ENCODE data around the gene PPP1R9A.

Gene PPP1R9A

DNA sequence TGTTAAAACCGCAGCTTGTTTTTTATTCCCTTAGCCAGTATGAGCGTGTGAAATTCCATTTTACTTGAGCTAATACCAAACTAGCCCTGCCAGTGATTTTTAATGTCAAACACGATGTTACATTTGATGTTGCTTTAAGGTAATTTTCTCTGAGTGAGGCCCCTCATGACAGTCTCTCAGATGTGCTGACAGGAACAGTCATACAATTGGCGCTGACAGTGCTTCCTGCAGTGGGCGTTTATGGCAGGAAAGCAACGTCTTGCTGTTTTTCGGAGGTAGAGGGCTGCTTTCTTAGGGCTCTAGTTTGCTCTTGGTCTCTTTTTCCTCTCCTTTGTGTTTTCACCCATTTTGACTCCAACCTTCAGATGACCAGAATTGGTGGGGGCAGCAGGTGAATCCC is 397.6 kb downstream of the PPP1R9A start:
- in situ Hi-C loops (cut with HindIII; ENCODE audit: low sequenced_read_pairs) = no loop called here

GRCh38 chr7:95309951-95310350 is 402.6 kb downstream of the PPP1R9A start:
- in situ Hi-C loops (cut with HindIII; ENCODE audit: low sequenced_read_pairs) = no loop called here

GRCh38 chr7:95311389-95311788 is 404.0 kb downstream of the PPP1R9A start:
- in situ Hi-C loops (cut with HindIII; ENCODE audit: low sequenced_read_pairs) = no loop called here

- in situ Hi-C loops (cut with HindIII; ENCODE audit: low sequenced_read_pairs) = no loop called here
These were observed 405.2 kb downstream of the PPP1R9A start for GRCh38 chr7:95312561-95312960.

GRCh38 chr7:95316588-95316987 is 409.2 kb downstream of the PPP1R9A start:
- in situ Hi-C loops (cut with HindIII; ENCODE audit: low sequenced_read_pairs) = no loop called here

GRCh38 chr7:95317546-95317945 is 410.2 kb downstream of the PPP1R9A start:
- in situ Hi-C loops (cut with HindIII; ENCODE audit: low sequenced_read_pairs) = no loop called here

DNA sequence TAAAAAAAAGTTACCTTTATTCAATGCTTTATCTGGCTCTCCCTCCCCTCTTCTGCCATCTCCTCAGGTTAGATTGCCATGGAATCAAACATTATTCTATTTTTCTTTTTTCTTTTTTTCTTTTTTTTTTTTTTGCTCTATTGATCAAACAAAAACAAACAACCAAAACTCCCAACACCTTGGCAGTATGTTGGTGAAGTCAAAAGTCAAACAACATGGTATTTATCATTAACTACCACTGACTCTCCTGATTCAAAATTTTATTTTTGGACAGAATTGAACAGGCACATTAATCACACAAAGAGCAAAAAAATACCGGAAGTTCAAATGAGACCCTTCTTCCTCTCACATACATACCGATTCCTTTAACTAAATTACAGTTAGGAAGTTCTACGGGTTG is 410.6 kb downstream of the PPP1R9A start:
- in situ Hi-C loops (cut with HindIII; ENCODE audit: low sequenced_read_pairs) = no loop called here

GRCh38 chr7:95318501-95319100 is 411.2 kb downstream of the PPP1R9A start:
- in situ Hi-C loops (cut with HindIII; ENCODE audit: low sequenced_read_pairs) = no loop called here

DNA sequence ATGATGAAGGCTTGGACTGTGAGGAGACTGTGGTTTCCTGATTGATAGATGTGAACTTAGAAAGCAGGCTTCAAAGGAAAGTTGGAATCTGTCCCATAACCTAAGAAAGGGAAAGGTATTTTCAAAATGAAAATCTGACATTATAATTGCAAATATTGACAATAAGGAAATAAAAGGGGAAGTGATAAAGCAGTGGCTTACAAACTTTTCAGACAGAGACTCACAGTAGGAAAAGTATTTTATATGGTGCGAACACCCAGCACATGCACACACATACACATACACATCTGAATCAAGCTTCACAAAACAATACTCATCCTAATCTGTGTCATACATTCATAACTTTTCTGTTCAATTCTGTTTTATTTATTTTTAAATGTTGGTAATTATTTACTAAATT is 412.2 kb downstream of the PPP1R9A start:
- in situ Hi-C loops (cut with HindIII; ENCODE audit: low sequenced_read_pairs) = no loop called here

DNA sequence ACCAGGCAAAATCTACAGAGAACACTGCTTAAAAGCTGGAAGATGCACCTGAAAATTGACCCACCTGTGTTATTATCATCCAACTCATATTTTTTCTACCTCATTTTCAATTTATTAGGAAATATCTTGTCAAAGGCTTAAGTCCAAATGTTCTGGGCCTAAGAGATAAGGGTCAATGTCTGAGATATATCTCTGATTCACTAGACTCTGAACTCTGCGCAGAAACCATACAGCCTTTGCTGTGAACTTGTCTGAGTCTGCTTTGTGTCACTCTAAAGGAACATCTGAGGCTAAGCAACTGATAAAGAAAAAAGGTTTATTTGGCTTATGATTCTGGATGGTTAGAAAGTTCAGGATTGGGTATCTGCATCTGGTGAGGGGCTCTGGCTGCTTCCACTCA is 413.3 kb downstream of the PPP1R9A start:
- in situ Hi-C loops (cut with HindIII; ENCODE audit: low sequenced_read_pairs) = no loop called here

DNA sequence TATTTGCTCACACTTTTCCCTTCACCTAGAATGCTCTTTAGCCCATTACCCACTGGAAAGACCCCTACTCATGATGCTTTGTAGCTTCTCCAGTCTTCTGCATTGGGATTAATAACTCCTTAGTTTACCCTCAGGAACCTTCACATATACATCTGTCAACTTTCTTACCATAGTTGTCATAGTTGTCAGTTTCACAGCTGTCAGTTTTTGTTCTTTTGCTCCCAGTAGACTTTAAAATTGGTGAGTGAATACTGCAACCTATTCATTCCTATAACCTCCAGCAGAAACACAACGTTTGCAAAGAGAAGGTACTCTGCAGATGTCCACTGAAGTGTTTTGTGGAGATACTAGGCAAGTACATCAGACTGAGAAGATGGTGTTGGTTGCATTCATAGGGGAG is 414.3 kb downstream of the PPP1R9A start:
- in situ Hi-C loops (cut with HindIII; ENCODE audit: low sequenced_read_pairs) = no loop called here

DNA sequence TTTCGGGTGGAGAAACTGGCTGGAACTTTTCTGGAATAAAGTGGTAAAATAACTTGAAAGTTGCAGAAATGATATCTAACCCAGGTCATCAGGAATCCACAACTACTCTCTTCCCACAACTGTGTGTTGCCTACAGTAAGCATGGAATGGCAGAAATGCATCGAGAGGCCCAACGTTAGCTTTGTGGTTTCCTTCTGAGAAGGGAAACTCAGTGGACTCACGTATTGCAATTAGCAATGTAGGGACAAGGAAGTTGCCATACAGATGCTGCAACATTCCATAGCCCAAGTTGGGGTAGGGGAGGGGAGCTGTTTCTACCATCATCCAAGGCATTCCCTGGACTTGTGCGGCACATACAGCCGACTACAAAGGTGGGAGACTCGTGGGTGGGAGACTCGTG is 415.0 kb downstream of the PPP1R9A start:
- in situ Hi-C loops (cut with HindIII; ENCODE audit: low sequenced_read_pairs) = no loop called here

DNA sequence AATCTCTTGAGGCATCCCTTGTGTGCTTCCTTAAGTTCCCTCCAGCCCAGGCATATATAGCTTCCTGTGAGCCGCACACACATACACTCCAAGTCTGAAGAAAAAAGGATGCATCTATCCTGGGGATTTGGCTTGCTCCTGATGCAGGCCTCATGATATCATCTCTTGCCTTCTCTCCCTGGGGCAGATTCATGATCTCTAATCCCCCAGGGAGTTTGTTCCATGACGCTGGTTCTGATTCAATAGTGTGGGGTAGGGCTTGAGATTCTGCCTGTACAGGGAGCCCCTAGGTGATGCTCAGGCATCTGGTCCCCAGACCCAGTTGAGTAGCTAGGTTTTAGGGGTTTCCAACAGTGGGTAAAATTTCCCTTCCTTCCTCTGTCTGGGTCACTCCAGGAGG is 415.5 kb downstream of the PPP1R9A start:
- in situ Hi-C loops (cut with HindIII; ENCODE audit: low sequenced_read_pairs) = no loop called here

DNA sequence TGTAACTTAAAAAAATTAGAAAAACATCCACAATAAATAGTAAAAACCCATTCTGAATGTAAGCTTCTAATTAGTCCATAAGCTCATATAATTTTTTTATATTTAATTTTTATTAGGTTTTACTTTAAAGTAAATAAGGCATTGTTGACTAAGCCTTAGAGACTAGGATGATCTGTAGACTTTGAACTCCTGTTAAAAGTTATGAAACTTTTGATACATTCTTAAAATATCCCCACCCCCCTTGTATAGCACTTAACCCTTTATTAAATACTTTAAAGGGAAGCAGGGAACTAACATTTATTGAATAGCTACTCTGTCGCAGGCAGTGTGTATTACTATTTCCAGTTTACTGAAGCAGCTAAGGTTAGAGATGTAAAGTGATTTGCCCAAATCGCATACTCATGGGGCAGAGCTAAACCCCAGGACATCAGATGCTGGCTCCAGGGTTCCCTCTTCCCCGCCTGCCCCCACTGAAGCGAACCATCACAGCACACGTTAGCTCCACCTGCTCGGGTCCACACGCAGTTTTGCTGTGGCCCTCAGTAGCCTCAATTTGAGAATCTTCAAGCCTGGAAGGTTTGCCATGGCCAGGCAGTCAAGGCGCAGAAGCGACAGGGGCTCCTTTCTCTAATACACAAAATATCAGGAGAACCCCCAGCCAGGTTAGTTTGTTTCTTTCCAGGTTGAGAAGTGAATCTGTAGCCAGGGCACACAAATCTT is 416.2 kb downstream of the PPP1R9A start:
- in situ Hi-C loops (cut with HindIII; ENCODE audit: low sequenced_read_pairs) = no loop called here

DNA sequence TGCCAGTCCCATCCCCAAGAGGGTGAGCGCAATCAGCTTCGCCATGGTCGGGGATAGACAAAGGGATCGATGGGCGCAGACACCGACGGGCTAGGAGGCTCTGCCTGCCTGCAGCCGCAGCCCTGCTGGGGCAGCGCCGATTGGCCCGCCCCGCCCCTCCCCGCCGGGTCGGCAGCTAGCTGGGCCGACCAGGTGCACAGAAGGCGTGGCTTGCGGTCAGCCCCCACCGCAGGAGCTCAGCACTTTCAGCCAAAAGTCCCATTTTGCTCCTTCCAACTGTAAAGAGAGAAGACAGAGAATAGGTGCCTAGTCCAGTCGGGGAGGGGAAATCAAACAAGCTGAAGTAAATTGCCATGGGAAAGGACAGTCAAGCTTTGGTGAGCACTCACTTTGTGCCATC is 417.0 kb downstream of the PPP1R9A start, which contains the start of gene PON1:
PON1 (minus strand) TSS at position 102 of the 400 bp plus-strand sequence; CDS start at position 45, 57 bp downstream.
- in situ Hi-C loops (cut with HindIII; ENCODE audit: low sequenced_read_pairs) = no loop called here

- in situ Hi-C loops (cut with HindIII; ENCODE audit: low sequenced_read_pairs) = no loop called here
These were observed 420.0 kb downstream of the PPP1R9A start for GRCh38 chr7:95327356-95327755.

- in situ Hi-C loops (cut with HindIII; ENCODE audit: low sequenced_read_pairs) = no loop called here
These were observed 423.0 kb downstream of the PPP1R9A start for GRCh38 chr7:95330204-95330960.

DNA sequence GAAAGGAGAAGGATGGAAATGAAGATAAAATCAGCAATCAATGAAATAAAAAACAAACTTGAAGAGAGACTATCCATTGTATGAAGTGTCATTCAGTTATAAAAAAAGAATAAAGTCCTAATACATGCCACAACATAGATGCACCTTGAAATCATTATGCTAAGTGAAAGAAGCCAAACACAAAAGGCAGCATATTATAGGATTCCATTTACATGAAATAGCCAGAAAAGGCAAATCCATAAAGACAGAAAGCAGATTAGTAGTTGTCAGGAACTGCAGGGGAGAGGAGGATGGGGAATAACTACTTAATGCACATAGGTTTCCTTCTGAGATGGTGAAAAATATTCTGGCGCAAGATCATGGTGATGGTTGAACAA is 423.6 kb downstream of the PPP1R9A start:
- in situ Hi-C loops (cut with HindIII; ENCODE audit: low sequenced_read_pairs) = no loop called here

DNA sequence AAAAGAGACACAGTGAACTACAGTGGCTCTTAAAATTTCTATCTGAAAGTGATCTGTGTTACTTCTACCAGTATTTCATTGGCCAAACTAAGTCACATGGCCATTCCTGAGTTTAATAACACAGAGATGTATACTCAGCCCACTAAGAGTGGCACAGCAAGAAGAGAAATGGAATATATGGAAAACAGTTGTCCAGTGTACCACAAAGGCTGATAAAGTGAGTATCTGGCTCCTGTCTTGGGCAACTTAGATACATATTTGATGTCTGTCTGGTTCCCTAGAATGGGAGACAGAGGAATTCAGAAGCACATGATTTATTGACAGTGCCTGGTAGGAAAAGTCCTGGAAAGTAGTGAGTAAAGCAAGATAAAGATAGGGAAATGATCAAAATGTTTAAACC is 427.1 kb downstream of the PPP1R9A start:
- in situ Hi-C loops (cut with HindIII; ENCODE audit: low sequenced_read_pairs) = no loop called here

DNA sequence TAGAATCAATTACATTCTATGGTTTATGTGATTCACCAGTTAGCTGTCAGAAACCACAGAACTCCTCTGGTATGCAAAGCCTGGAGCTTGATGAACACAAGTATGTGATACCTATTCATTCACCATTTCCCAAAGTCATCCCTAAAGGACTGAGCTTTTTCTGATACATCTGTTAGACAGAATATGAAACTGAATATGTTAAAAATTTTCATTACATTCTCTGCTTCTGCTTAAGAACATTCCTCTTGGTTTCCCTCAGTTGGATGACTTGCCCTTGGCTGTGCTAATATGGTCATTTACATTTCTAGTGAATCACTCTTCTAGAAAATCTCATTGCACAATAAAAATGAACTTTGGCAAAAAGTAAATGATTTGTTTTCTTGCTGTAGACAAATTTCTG is 427.7 kb downstream of the PPP1R9A start:
- in situ Hi-C loops (cut with HindIII; ENCODE audit: low sequenced_read_pairs) = no loop called here

- in situ Hi-C loops (cut with HindIII; ENCODE audit: low sequenced_read_pairs) = no loop called here
These were observed 431.4 kb downstream of the PPP1R9A start for GRCh38 chr7:95338832-95339231.

GRCh38 chr7:95340491-95340890 is 433.1 kb downstream of the PPP1R9A start:
- in situ Hi-C loops (cut with HindIII; ENCODE audit: low sequenced_read_pairs) = no loop called here
